Left ventricle myocardium inferior (tissue), 1 donor: ENCODE data around the gene EXOC1. TPM values are rescaled to one million over a fixed set of nuclear protein-coding genes. Genes with fewer than 3 reads are reported as not detected.

Experiments used
- DNase-seq: peaks from one replicate; pipeline ENCODE4 v3.0.0-alpha.2; 2020
- H3K27ac ChIP-seq: fragments of 200-600 bp; replicated peaks from 2 replicates; pipeline ENCODE4 v1.8.0; 2021
- H3K27me3 ChIP-seq: fragments of 200-600 bp; 2 replicates; pipeline ENCODE4 v1.8.0; 2021; ENCODE audit warnings: low read depth
- H3K36me3 ChIP-seq: fragments of 200-600 bp; 2 replicates; pipeline ENCODE4 v1.8.0; 2021
- H3K4me1 ChIP-seq: fragments of 200-600 bp; 2 replicates; pipeline ENCODE4 v1.8.0; 2021
- H3K4me3 ChIP-seq: fragments of 200-600 bp; 2 replicates; pipeline ENCODE4 v1.8.0; 2021; ENCODE audit warnings: mild to moderate bottlenecking, moderate library complexity
- H3K9me3 ChIP-seq: fragments of 200-600 bp; replicated peaks from 2 replicates; pipeline ENCODE4 v1.8.0; 2021
- CTCF ChIP-seq: fragments of 200-600 bp; IDR thresholded peaks from 2 replicates; pipeline ENCODE4 v1.8.0; 2021; ENCODE audit warnings: antibody characterized with exemption, mild to moderate bottlenecking, borderline replicate concordance
- intact Hi-C: fragments of 100-400 bp; cut with micrococcal nuclease; formaldehyde crosslinking; loops from one replicate; pipeline ENCODE4 v1.11.0; 2022
- total RNA-seq: library from RNA; stranded (reverse); fragmentation: NEBNext Ultra II Directional; extraction: Animal tissue kit (Norgen Biotek cat#: 25700); gene quantifications from one replicate; pipeline ENCODE4 v1.2.1, GENCODE V29; 2021
- donor health status: DM: no; HTN: yes; CAD: no; lungs with severe emphysema.

Gene EXOC1
- total RNA-seq, 1 donor from 2014 or later = 20.3 TPM

GRCh38 chr4:55819634-55820033, 33.8 kb upstream of the EXOC1 start, which contains the start of gene EXOC1L:
Gene EXOC1L, plus strand, starts transcription at chr4:55819790. Its CDS starts 237 bp downstream, at chr4:55820027.
- DNase-seq = peak; percentile 16
- H3K27ac ChIP-seq = no peak within 1 kb of the TSS
- H3K4me1 ChIP-seq = no peaks in the 10 kb centered on the region
- intact Hi-C loops = no loop called here
- H3K36me3 ChIP-seq = no peaks in the 10 kb centered on the region
- H3K9me3 ChIP-seq = no peaks in the 10 kb centered on the region
- peak within 1 kb of the TSS; percentile 42 for H3K4me3 ChIP-seq
- peaks cover 39% of the 10 kb centered on the region for H3K27me3 ChIP-seq
- no peak for TF ChIP-seq CTCF

DNA sequence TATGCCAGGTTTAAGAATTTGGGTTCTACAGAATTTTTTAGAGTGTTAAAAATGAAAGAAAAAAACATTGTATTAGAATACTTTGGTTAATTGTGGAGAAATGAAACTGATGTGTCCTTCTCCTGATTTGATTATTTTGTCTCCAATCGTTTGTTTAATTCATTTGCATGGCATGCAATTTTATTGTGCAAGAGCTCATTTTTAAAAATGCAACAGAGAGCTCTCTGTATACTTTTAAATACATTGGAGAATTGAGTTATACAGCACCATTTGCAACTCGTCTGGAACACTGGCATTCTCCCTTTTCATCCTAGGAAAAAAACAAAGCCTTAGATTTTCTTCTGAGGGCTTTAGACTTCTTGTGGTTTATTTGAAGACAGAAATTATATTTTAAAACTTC, 33.2 kb upstream of the EXOC1 start:
- Histone ChIP-seq H3K4me3 (peak overlapping the region; percentile 42), H3K27me3 (peaks cover 40% of the 10 kb centered on the region), H3K27ac (no peak overlapping the region), H3K36me3 (no peaks in the 10 kb centered on the region), H3K4me1 (no peaks in the 10 kb centered on the region), H3K9me3 (no peaks in the 10 kb centered on the region)
- intact Hi-C loops = no loop called here
- DNase-seq = no peak
- TF ChIP-seq CTCF = no peak

- Histone ChIP-seq H3K9me3 (no peaks in the 10 kb centered on the region), H3K4me1 (no peaks in the 10 kb centered on the region), H3K4me3 (no peak overlapping the region), H3K36me3 (no peaks in the 10 kb centered on the region), H3K27me3 (peaks cover 56% of the 10 kb centered on the region), H3K27ac (no peak overlapping the region)
- no peak for TF ChIP-seq CTCF
- no peak for DNase-seq
- intact Hi-C loops = no loop called here
These were observed 31.1 kb upstream of the EXOC1 start for GRCh38 chr4:55822329-55822728.

DNA sequence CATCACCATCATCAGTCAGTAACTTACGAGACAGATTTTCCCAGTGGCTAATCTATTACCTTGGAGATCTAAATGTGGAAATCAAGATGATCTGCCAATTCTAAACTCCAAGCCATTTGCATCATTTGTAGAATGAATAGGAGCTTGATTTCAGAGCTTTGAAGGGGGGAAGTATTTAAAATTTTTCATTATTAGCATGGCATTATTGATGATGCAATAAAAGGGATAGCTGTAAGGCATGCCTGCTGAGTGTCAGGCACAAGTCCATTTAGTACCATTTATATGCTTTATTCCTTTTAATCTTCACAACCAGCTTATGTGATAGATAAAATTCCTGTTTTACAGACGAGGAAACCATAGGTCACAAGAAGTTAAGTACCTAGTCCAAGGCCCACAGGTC, 28.6 kb upstream of the EXOC1 start:
- H3K27ac ChIP-seq = no peak overlapping the region
- H3K4me1 ChIP-seq = no peaks in the 10 kb centered on the region
- H3K4me3 ChIP-seq = no peak overlapping the region
- intact Hi-C loops = no loop called here
- no peak for DNase-seq
- no peak for TF ChIP-seq CTCF
- peaks cover 47% of the 10 kb centered on the region for H3K27me3 ChIP-seq
- no peaks in the 10 kb centered on the region for H3K36me3 ChIP-seq
- no peaks in the 10 kb centered on the region for H3K9me3 ChIP-seq

DNA sequence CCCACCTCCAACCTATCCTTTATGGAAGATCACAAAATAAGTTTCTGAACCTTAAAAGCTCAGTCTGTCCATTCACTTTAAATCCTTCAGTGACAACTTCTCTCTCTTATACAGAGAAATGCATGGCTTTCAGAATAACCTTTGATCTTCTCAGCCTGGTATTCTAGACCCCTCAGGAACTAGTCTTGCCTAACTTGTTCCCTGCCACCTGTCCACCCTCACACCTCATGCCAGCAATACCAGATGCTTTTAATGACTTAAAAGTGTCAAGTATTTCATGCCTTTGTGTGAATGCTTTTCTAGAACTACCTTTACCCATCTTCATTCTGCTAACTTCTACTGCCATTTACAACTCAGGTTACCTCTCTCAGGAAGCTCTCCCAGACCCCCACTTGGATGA, 26.5 kb upstream of the EXOC1 start:
- no peak for TF ChIP-seq CTCF

DNA sequence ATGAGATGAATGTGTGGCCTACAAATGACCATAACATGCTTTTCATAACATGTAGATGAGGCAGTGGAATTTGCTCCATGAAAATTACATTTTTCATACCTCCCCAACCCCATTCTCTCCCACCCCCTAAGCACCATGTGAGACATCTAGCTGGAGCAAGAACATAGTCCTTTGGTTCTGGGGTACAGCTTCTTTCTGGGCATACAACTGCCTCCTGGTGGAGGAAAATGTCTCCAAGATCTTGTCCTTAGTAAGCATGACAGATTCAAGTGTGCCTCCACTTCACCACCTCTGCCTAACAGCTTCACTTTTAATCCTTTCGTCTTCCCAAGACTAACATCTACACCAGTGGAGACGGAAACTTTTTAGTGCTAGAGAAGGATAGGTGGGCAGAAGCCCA, 25.9 kb upstream of the EXOC1 start:
- H3K36me3 ChIP-seq = no peaks in the 10 kb centered on the region
- intact Hi-C loops = no loop called here
- TF ChIP-seq CTCF = no peak
- no peak for DNase-seq
- no peak overlapping the region for H3K4me3 ChIP-seq
- H3K27me3 ChIP-seq = peaks cover 60% of the 10 kb centered on the region
- H3K4me1 ChIP-seq = no peaks in the 10 kb centered on the region
- H3K9me3 ChIP-seq = no peaks in the 10 kb centered on the region
- no peak overlapping the region for H3K27ac ChIP-seq

More for the DNA sequence above, 26.5 kb upstream of the EXOC1 start:
- Histone ChIP-seq H3K27me3 (peaks cover 61% of the 10 kb centered on the region), H3K36me3 (no peaks in the 10 kb centered on the region), H3K4me3 (no peak overlapping the region), H3K4me1 (no peaks in the 10 kb centered on the region), H3K27ac (no peak overlapping the region), H3K9me3 (no peaks in the 10 kb centered on the region)
- intact Hi-C loops = no loop called here
- no peak for DNase-seq
